Measurements from ENCODE around the gene ANAPC2. TPM values are rescaled to one million over a fixed set of nuclear protein-coding genes. Genes with fewer than 3 reads are reported as not detected.

Gene ANAPC2
- total and polyA plus RNA-seq, 7 donors = 12.5 to 49.3 (median 23.2) TPM

DNA sequence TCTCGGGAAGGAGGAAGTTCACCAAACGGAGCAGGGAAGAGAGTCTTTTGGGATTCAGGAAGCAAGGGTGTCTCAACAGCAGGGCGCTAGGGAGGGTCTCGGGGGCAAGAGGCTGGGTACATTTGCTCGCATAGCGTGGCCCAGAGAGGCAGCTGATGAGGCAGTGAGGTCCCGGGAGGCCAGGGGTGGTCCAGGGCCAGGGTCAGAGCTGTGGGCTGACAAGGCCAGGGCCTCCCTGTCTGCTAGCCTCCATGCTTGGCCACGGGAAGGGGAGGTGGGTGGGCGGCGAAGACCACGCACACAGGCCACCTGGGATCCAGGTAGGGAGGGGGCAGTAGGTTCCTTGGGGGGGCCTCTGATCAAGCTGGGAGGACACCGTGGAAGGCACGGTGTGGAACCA lies 23.2 kb upstream of the ANAPC2 start:
- Histone ChIP-seq H3K4me3 (no peak overlapping the region), H3K27ac (no peak overlapping the region), H3K36me3 (peaks cover 0 to 23% (median 0%) of the 10 kb centered on the region in 4 donors), H3K9me3 (no peaks in the 10 kb centered on the region), H3K4me1 (peaks cover 0 to 7% (median 7%) of the 10 kb centered on the region in 4 donors), H3K27me3 (no peaks in the 10 kb centered on the region)
- 86 to 91% methylated on average over 13 of the region's 13 CpGs for WGBS, 2 donors
- no peak for TF ChIP-seq POLR2A (IDR thresholded peaks at IDR 0.05)
- TF ChIP-seq, protein P1, sequence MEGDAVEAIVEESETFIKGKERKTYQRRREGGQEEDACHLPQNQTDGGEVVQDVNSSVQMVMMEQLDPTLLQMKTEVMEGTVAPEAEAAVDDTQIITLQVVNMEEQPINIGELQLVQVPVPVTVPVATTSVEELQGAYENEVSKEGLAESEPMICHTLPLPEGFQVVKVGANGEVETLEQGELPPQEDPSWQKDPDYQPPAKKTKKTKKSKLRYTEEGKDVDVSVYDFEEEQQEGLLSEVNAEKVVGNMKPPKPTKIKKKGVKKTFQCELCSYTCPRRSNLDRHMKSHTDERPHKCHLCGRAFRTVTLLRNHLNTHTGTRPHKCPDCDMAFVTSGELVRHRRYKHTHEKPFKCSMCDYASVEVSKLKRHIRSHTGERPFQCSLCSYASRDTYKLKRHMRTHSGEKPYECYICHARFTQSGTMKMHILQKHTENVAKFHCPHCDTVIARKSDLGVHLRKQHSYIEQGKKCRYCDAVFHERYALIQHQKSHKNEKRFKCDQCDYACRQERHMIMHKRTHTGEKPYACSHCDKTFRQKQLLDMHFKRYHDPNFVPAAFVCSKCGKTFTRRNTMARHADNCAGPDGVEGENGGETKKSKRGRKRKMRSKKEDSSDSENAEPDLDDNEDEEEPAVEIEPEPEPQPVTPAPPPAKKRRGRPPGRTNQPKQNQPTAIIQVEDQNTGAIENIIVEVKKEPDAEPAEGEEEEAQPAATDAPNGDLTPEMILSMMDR (IDR thresholded peaks at IDR 0.05) = no peak
- TF ChIP-seq EP300 (IDR thresholded peaks at IDR 0.05) = no peak
- no peak for TF ChIP-seq POLR2AphosphoS5 (IDR thresholded peaks at IDR 0.05)
- intact Hi-C loops (cut with DNase I) = no loop called here
- no peak for DNase-seq

GRCh38 chr9:137206602-137207001 lies 18.2 kb upstream of the ANAPC2 start:
- H3K27me3 ChIP-seq = no peaks in the 10 kb centered on the region
- TF ChIP-seq POLR2AphosphoS5 (IDR thresholded peaks at IDR 0.05) = no peak
- TF ChIP-seq, protein P1 (IDR thresholded peaks at IDR 0.05) = no peak
- peak overlapping the region in 2 of 4 donors; percentile 93 to 99 for H3K4me3 ChIP-seq
- DNase-seq = no peak
- peaks cover 0 to 50% (median 48%) of the 10 kb centered on the region in 4 donors for H3K4me1 ChIP-seq
- H3K27ac ChIP-seq = no peak overlapping the region
- H3K36me3 ChIP-seq = peaks cover 0 to 8% (median 0%) of the 10 kb centered on the region in 4 donors
- intact Hi-C loops (cut with DNase I) = loop anchor here (5.0 kb wide), 1 partner anchor 46 kb away; the partner anchor contains the start of gene STPG3
- 65 to 85% methylated on average over 7 of the region's 7 CpGs for WGBS, 2 donors
- H3K9me3 ChIP-seq = no peaks in the 10 kb centered on the region

DNA sequence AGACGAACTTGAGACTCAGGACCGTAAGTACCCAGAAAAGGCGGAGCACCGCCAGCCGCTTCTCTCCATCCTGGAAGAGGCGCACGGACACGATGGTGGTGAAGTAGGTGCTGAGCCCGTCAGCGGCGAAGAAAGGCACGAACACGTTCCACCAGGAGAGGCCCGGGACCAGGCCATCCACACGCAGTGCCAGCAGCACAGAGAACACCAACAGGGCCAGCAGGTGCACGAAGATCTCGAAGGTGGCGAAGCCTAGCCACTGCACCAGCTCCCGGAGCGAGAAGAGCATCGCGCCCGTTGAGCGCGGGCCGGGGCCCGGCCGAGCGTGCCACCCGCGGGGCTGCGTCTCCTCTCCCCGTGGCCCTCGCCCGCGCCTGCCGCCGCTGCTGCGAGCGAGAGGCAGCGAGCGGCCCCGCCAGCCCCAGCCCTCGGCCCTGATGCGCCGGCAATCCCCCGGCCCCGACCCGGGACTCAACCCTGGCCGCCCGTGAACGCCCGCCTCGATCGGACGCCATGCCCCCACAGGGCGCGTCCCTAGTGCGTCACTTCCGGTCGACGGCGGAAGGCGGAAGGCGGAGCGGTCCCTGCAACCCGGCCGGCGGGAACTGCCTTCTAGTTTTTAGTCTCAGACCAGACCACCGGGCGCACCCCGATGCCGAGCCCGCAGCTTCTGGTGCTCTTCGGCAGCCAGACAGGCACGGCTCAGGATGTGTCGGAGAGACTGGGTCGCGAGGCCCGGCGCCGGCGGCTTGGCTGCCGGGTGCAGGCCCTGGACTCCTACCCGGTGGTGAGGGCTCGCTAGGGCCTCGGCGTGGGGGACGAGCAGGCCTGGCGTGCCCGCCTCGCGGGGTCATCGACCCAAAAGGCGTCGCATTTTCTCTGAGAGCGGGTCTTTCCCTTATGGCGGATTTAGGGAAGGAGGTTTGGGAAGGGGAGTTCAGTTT lies 17.0 kb upstream of the ANAPC2 start, which contains the start of the genes NDOR1 and TMEM203:
Gene NDOR1 (plus strand): TSS at position 575 of the 944 bp plus-strand sequence. CDS start 78 bp downstream, at position 653.
Gene TMEM203 (minus strand): TSS at position 523 of the 944 bp plus-strand sequence. CDS start 234 bp downstream, at position 289.
- Histone ChIP-seq H3K27me3 (no peaks in the 10 kb centered on the region), H3K36me3 (peaks cover 0 to 8% (median 0%) of the 10 kb centered on the region in 4 donors), H3K9me3 (no peaks in the 10 kb centered on the region), H3K4me3 (peak within 1 kb of the TSS; percentile 66 to 99 (median 88)), H3K27ac (peak within 1 kb of the TSS; percentile 79 to 90 (median 86)), H3K4me1 (peaks cover 0 to 58% (median 54%) of the 10 kb centered on the region in 4 donors)
- intact Hi-C loops (cut with DNase I) = loop anchor here (2.0 to 5.0 kb wide), 2 partner anchors 17 to 47 kb away; partner anchors contain the start of genes ANAPC2, SSNA1 and STPG3
- WGBS, 2 donors = 0% methylated on average over 98 of the region's 98 CpGs
- DNase-seq = peak; percentile 94
- peak; percentile 46 to 51 for TF ChIP-seq POLR2A (IDR thresholded peaks at IDR 0.05)
- no peak for TF ChIP-seq EP300 (IDR thresholded peaks at IDR 0.05)
- TF ChIP-seq, protein P1 (IDR thresholded peaks at IDR 0.05) = no peak
- TF ChIP-seq POLR2AphosphoS5 (IDR thresholded peaks at IDR 0.05) = peak; percentile 91 to 96 (median 94)

DNA sequence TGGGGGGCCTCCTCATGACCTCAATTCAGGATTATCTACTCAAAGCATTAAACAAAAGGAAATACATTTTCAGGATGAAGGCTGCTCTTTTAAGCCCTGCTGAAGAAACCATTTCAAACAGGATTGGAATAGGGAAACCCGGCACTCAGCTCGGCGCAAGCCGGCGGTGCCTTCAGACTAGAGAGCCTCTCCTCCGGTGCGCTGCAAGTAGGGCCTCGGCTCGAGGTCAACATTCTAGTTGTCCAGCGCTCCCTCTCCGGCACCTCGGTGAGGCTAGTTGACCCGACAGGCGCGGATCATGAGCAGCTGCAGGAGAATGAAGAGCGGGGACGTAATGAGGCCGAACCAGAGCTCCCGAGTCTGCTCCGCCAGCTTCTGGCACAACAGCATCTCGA lies 16.4 kb upstream of the ANAPC2 start:
- peak overlapping the region; percentile 79 to 90 (median 86) for H3K27ac ChIP-seq
- 4 to 16% methylated on average over 21 of the region's 21 CpGs for WGBS, 2 donors
- peaks cover 0 to 59% (median 56%) of the 10 kb centered on the region in 4 donors for H3K4me1 ChIP-seq

GRCh38 chr9:137202966-137203365 lies 14.6 kb upstream of the ANAPC2 start:
- no peaks in the 10 kb centered on the region for H3K27me3 ChIP-seq
- intact Hi-C loops (cut with DNase I) = no loop called here
- H3K36me3 ChIP-seq = peaks cover 0 to 3% (median 0%) of the 10 kb centered on the region in 4 donors
- no peak for TF ChIP-seq POLR2A (IDR thresholded peaks at IDR 0.05)
- H3K27ac ChIP-seq = no peak overlapping the region
- H3K4me3 ChIP-seq = no peak overlapping the region
- H3K4me1 ChIP-seq = peaks cover 0 to 77% (median 73%) of the 10 kb centered on the region in 4 donors
- no peak for DNase-seq
- WGBS, 2 donors = 83 to 91% methylated on average over 8 of the region's 8 CpGs
- H3K9me3 ChIP-seq = no peaks in the 10 kb centered on the region

More for the DNA sequence above, 16.4 kb upstream of the ANAPC2 start:
- intact Hi-C loops (cut with DNase I) = loop anchor here (2.0 to 5.0 kb wide), 2 partner anchors 16 to 48 kb away; partner anchors contain the start of genes ANAPC2, SSNA1 and STPG3
- Histone ChIP-seq H3K9me3 (no peaks in the 10 kb centered on the region), H3K36me3 (peaks cover 0 to 8% (median 0%) of the 10 kb centered on the region in 4 donors), H3K4me3 (peak overlapping the region; percentile 66 to 99 (median 88)), H3K27me3 (no peaks in the 10 kb centered on the region)
- DNase-seq = no peak
- TF ChIP-seq POLR2AphosphoS5 (IDR thresholded peaks at IDR 0.05) = no peak

Measured in sigmoid colon (tissue), 7 donors.